NCI-H226 (cell line): ENCODE measurements around the gene ANKS4B.
A peak's percentile ranks its signal among the peaks of the same experiment; 100 is the strongest.
"Not testable (repeated sequence)": the region's sequence is repeated elsewhere in the genome, so short reads cannot be mapped to it uniquely, and the experiment has no call there.

Source experiments
- DNase-seq: peaks from one replicate; pipeline ENCODE4 v3.0.0-alpha.2; 2015

ANKS4B gene

GRCh38 chr16:21233521-21234150 is at the start of gene ANKS4B:
TSS of gene ANKS4B (plus strand) at chr16:21233699. CDS start at chr16:21233738, 39 bp downstream.
- DNase-seq: no peak

- DNase-seq: no peak
These were observed 49.5 kb upstream of the ANKS4B start for GRCh38 chr16:21183995-21184394.

GRCh38 chr16:21184834-21185233 is 48.7 kb upstream of the ANKS4B start:
- DNase-seq: no peak

GRCh38 chr16:21185659-21186325 is 47.7 kb upstream of the ANKS4B start:
- DNase-seq: no peak

- DNase-seq: no peak
These were observed 47.2 kb upstream of the ANKS4B start for GRCh38 chr16:21186326-21186691.

- DNase-seq: no peak
These were observed 44.2 kb upstream of the ANKS4B start for GRCh38 chr16:21189311-21189710.

- DNase-seq: no peak
These were observed 43.5 kb upstream of the ANKS4B start for GRCh38 chr16:21190013-21190412.

GRCh38 chr16:21190599-21190998 is 42.9 kb upstream of the ANKS4B start:
- no peak for DNase-seq

- DNase-seq: no peak
These were observed 40.5 kb upstream of the ANKS4B start for GRCh38 chr16:21192991-21193390.

GRCh38 chr16:21194771-21195301 is 38.7 kb upstream of the ANKS4B start:
- no peak for DNase-seq

- DNase-seq: not testable (repeated sequence)
These were observed 38.2 kb upstream of the ANKS4B start for GRCh38 chr16:21195330-21195729.

- DNase-seq: no peak
These were observed 36.4 kb upstream of the ANKS4B start for GRCh38 chr16:21197112-21197511.

GRCh38 chr16:21197621-21198020 is 35.9 kb upstream of the ANKS4B start:
- no peak for DNase-seq

GRCh38 chr16:21199607-21200218 is 33.8 kb upstream of the ANKS4B start:
- no peak for DNase-seq

- DNase-seq: no peak
These were observed 30.2 kb upstream of the ANKS4B start for GRCh38 chr16:21203155-21203797.

GRCh38 chr16:21205303-21205702 is 28.2 kb upstream of the ANKS4B start:
- no peak for DNase-seq

GRCh38 chr16:21206550-21206949 is 26.9 kb upstream of the ANKS4B start:
- no peak for DNase-seq

- DNase-seq: no peak
These were observed 24.9 kb upstream of the ANKS4B start for GRCh38 chr16:21208446-21209230.

GRCh38 chr16:21211486-21211885 is 22.0 kb upstream of the ANKS4B start, which contains the start of gene ZP2:
TSS of gene ZP2 (minus strand) at chr16:21211574. CDS start at chr16:21211547, 27 bp downstream.
- DNase-seq: no peak

- no peak for DNase-seq
These were observed 19.4 kb upstream of the ANKS4B start for GRCh38 chr16:21214086-21214485.

GRCh38 chr16:21217121-21217520 is 16.4 kb upstream of the ANKS4B start:
- DNase-seq: no peak

- peak; percentile 4 for DNase-seq
These were observed 15.3 kb upstream of the ANKS4B start for GRCh38 chr16:21218153-21218552.

GRCh38 chr16:21219551-21219950 is 13.9 kb upstream of the ANKS4B start:
- DNase-seq: no peak
